ENCODE results near the gene DVL2.

The DVL2 gene

DNA sequence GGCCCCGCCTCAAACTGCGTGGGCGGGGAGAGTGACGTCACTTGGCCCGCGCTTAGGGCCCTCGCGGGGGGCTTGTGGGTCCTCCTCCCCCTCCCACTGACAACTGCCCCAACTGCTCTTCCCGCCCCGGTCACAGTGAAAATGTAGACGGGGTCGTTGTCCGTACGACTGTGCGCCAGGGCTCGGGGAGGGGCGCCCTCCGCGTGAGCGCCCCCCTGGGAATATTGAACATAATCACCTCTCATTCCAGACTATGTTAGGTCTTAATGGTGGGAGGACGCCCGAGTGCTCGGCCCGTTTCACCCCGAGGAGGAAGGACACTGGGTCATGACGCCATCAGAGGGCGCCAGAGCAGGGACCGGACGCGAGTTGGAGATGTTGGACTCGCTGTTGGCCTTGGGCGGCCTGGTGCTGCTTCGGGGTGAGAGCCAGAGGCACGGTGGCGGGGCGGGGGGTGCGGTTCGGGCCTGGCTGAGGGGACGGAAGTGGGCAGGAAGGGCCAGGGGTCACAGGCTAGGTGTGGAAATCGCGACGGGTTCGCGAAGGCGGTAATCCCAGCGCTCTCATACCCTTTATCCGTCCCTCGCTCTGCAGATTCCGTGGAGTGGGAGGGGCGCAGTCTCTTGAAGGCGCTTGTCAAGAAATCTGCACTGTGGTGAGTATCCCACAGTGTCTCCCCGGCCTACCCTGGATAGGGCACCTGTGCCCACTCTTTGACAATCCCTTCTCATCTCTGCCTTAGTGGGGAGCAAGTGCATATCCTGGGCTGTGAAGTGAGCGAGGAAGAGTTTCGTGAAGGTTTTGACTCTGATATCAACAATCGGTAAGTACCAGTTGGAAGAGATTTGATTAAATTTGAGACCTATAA lies 18.1 kb upstream of the DVL2 start, which contains the start of gene ELP5:
Gene ELP5 (plus strand): TSS at position 40 of the 868 bp plus-strand sequence. CDS start 336 bp downstream, at position 376.
- Histone ChIP-seq H2BK5ac (ENCODE audit: low read length) (peak within 1 kb of the TSS; percentile 70), H3K56ac (ENCODE audit: low read length) (peak within 1 kb of the TSS; percentile 96), H3K4me3 (ENCODE audit: low read length) (peak within 1 kb of the TSS; percentile 89), H3K4ac (ENCODE audit: low read depth, low read length) (peak within 1 kb of the TSS; percentile 98), H4K5ac (ENCODE audit: low read length) (no peak within 1 kb of the TSS), H3K4me2 (ENCODE audit: low read length) (peak within 1 kb of the TSS; percentile 81), H2AK5ac (ENCODE audit: low read length) (no peak within 1 kb of the TSS), H3K23ac (ENCODE audit: low read length) (peak within 1 kb of the TSS; percentile 89), H3K4me1 (ENCODE audit: control insufficient read depth, low read depth, low read length) (peaks cover 3% of the 10 kb centered on the region), H3K27me3 (ENCODE audit: insufficient read depth, low read length, poor library complexity) (no peaks in the 10 kb centered on the region), H3K9ac (ENCODE audit: low read length) (peak within 1 kb of the TSS; percentile 95), H3K18ac (ENCODE audit: low read length) (peak within 1 kb of the TSS; percentile 96), H2BK15ac (replicated peaks; ENCODE audit: low read depth) (no peak within 1 kb of the TSS), H2BK120ac (ENCODE audit: low read depth, low read length) (no peak within 1 kb of the TSS), H3K79me1 (ENCODE audit: low read length) (peaks cover 9% of the 10 kb centered on the region), H3K36me3 (ENCODE audit: control insufficient read depth, insufficient read depth, low read length) (peaks cover 2% of the 10 kb centered on the region), H3K27ac (ENCODE audit: low read depth, low read length) (peak within 1 kb of the TSS; percentile 100), H4K8ac (ENCODE audit: low read depth, low read length) (peak within 1 kb of the TSS; percentile 94), H3K79me2 (ENCODE audit: control insufficient read depth, insufficient read depth, low read length) (peaks cover 41% of the 10 kb centered on the region)
- DNase-seq = peak; percentile 98
- WGBS (ENCODE audit: extremely low coverage, insufficient coverage, low lambda C conversion rate) = no CpG with 5 or more reads among the region's 55 CpGs

- Histone ChIP-seq H3K79me2 (ENCODE audit: control insufficient read depth, insufficient read depth, low read length) (peaks cover 44% of the 10 kb centered on the region), H3K27me3 (ENCODE audit: insufficient read depth, low read length, poor library complexity) (no peaks in the 10 kb centered on the region), H2BK15ac (replicated peaks; ENCODE audit: low read depth) (no peak within 1 kb of the TSS), H4K5ac (ENCODE audit: low read length) (no peak within 1 kb of the TSS), H2BK120ac (ENCODE audit: low read depth, low read length) (no peak within 1 kb of the TSS), H3K4me2 (ENCODE audit: low read length) (peak within 1 kb of the TSS; percentile 81), H4K8ac (ENCODE audit: low read depth, low read length) (peak within 1 kb of the TSS; percentile 94), H3K79me1 (ENCODE audit: low read length) (peaks cover 10% of the 10 kb centered on the region), H2AK5ac (ENCODE audit: low read length) (no peak within 1 kb of the TSS), H3K36me3 (ENCODE audit: control insufficient read depth, insufficient read depth, low read length) (peaks cover 2% of the 10 kb centered on the region), H3K56ac (ENCODE audit: low read length) (peak within 1 kb of the TSS; percentile 96), H3K4me3 (ENCODE audit: low read length) (peak within 1 kb of the TSS; percentile 89), H3K23ac (ENCODE audit: low read length) (peak within 1 kb of the TSS; percentile 89), H3K9ac (ENCODE audit: low read length) (peak within 1 kb of the TSS; percentile 95), H3K4ac (ENCODE audit: low read depth, low read length) (peak within 1 kb of the TSS; percentile 98), H3K18ac (ENCODE audit: low read length) (peak within 1 kb of the TSS; percentile 96), H2BK5ac (ENCODE audit: low read length) (peak within 1 kb of the TSS; percentile 70), H3K27ac (ENCODE audit: low read depth, low read length) (peak within 1 kb of the TSS; percentile 100), H3K4me1 (ENCODE audit: control insufficient read depth, low read depth, low read length) (peaks cover 3% of the 10 kb centered on the region)
- DNase-seq = peak; percentile 100
- no CpG with 5 or more reads among the region's 41 CpGs for whole genome bisulfite sequencing (ENCODE audit: extremely low coverage, insufficient coverage, low lambda C conversion rate)
These were observed 17.4 kb upstream of the DVL2 start, which contains the start of gene CTDNEP1 for GRCh38 chr17:7251661-7252175. Gene CTDNEP1, minus strand, starts transcription at chr17:7251734. Its CDS starts 438 bp downstream, at chr17:7251296.

DNA sequence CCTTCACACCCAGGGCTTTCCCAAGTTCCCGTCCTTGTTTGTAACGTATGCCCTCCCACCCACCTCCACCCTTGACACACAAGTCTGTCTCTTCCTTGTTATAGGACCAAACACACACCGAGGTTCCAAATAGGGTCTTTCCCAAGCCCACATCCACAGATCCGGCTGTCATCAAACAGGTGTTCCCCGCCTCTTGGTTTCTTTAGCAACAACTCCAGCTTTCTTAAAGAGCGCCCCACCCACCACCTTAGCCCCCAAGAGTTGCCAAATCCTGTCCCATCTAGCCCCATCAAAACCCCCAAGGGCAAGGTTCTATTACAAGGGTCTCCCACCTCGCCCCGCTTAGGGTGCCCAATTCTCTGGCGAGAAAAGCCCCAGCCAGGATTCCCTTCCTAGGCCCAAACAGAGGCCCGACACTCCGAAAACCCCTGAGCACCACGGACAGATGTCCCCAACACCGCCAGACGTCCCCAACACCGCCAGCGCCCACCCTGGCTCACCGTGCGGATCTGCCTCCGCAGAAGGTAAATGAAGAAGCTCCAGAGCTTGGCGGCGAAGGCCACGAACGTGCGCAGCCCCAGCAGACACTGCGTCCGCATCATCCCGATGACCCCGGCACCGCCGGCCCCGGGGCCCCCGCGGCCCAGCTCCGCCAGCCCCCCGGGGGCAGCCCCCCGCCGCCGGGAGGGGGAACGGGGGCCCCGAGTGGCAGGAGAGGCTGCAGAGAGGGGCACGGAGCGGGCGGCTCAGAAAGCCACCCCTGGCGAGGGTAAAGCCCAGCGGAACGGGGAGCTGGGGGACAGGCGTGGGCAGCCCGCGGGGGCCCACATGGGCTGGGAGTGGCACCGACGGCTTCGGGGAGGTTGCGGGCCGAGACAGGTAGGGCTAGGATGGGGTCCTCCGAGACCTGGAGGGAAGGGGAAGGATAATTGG lies 16.6 kb upstream of the DVL2 start:
- Histone ChIP-seq H3K4me2 (ENCODE audit: low read length) (peak overlapping the region; percentile 81), H3K79me2 (ENCODE audit: control insufficient read depth, insufficient read depth, low read length) (peaks cover 44% of the 10 kb centered on the region), H3K56ac (ENCODE audit: low read length) (peak overlapping the region; percentile 96), H3K4me3 (ENCODE audit: low read length) (peak overlapping the region; percentile 89), H3K27ac (ENCODE audit: low read depth, low read length) (peak overlapping the region; percentile 100), H3K4ac (ENCODE audit: low read depth, low read length) (peak overlapping the region; percentile 98), H3K27me3 (ENCODE audit: insufficient read depth, low read length, poor library complexity) (no peaks in the 10 kb centered on the region), H2BK5ac (ENCODE audit: low read length) (peak overlapping the region; percentile 70), H3K18ac (ENCODE audit: low read length) (peak overlapping the region; percentile 96), H2AK5ac (ENCODE audit: low read length) (no peak overlapping the region), H4K8ac (ENCODE audit: low read depth, low read length) (peak overlapping the region; percentile 94), H4K5ac (ENCODE audit: low read length) (no peak overlapping the region), H3K9ac (ENCODE audit: low read length) (peak overlapping the region; percentile 95), H3K4me1 (ENCODE audit: control insufficient read depth, low read depth, low read length) (peaks cover 3% of the 10 kb centered on the region), H3K36me3 (ENCODE audit: control insufficient read depth, insufficient read depth, low read length) (peaks cover 2% of the 10 kb centered on the region), H3K23ac (ENCODE audit: low read length) (peak overlapping the region; percentile 89), H2BK15ac (replicated peaks; ENCODE audit: low read depth) (no peak overlapping the region), H2BK120ac (ENCODE audit: low read depth, low read length) (no peak overlapping the region), H3K79me1 (ENCODE audit: low read length) (peaks cover 10% of the 10 kb centered on the region)
- DNase-seq = peak; percentile 16
- WGBS (ENCODE audit: extremely low coverage, insufficient coverage, low lambda C conversion rate) = no CpG with 5 or more reads among the region's 55 CpGs

- no peak overlapping the region for H3K4me3 ChIP-seq (ENCODE audit: low read length)
- no CpG with 5 or more reads among the region's 7 CpGs for WGBS (ENCODE audit: extremely low coverage, insufficient coverage, low lambda C conversion rate)
- no peaks in the 10 kb centered on the region for H3K27me3 ChIP-seq (ENCODE audit: insufficient read depth, low read length, poor library complexity)
- H3K4me2 ChIP-seq (ENCODE audit: low read length) = peak overlapping the region; percentile 81
- H3K56ac ChIP-seq (ENCODE audit: low read length) = peak overlapping the region; percentile 96
- H3K36me3 ChIP-seq (ENCODE audit: control insufficient read depth, insufficient read depth, low read length) = peaks cover 3% of the 10 kb centered on the region
- H3K79me1 ChIP-seq (ENCODE audit: low read length) = peaks cover 10% of the 10 kb centered on the region
- H3K27ac ChIP-seq (ENCODE audit: low read depth, low read length) = no peak overlapping the region
- no peak overlapping the region for H2BK15ac ChIP-seq (replicated peaks; ENCODE audit: low read depth)
- no peak overlapping the region for H3K23ac ChIP-seq (ENCODE audit: low read length)
- no peak overlapping the region for H2AK5ac ChIP-seq (ENCODE audit: low read length)
- H4K8ac ChIP-seq (ENCODE audit: low read depth, low read length) = no peak overlapping the region
- no peak overlapping the region for H2BK5ac ChIP-seq (ENCODE audit: low read length)
- peaks cover 44% of the 10 kb centered on the region for H3K79me2 ChIP-seq (ENCODE audit: control insufficient read depth, insufficient read depth, low read length)
- no peak overlapping the region for H2BK120ac ChIP-seq (ENCODE audit: low read depth, low read length)
- H3K4me1 ChIP-seq (ENCODE audit: control insufficient read depth, low read depth, low read length) = peaks cover 3% of the 10 kb centered on the region
- H3K9ac ChIP-seq (ENCODE audit: low read length) = peak overlapping the region; percentile 95
- no peak overlapping the region for H3K18ac ChIP-seq (ENCODE audit: low read length)
- H4K5ac ChIP-seq (ENCODE audit: low read length) = no peak overlapping the region
- H3K4ac ChIP-seq (ENCODE audit: low read depth, low read length) = no peak overlapping the region
- DNase-seq = no peak
These were observed 15.5 kb upstream of the DVL2 start for GRCh38 chr17:7249830-7250229.

DNA sequence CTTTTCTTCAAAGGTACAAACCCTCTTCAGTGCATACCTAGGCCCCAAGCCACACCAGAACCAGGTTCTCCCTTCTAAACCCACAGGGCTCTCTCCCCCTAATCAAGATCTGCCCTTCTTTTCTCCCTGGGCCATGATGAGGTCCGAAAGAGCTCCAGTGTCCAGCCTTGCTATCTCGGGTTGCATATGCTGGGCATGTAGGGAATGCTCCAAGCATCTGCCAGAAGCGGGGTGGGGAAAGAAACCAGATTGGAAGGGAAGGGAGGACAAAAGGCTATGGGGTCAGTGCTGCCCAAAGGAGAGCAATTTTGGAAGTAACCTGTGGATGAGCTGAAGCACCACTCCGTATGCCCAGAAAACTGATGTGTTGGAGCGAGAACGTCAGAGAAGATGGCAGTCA lies 14.9 kb upstream of the DVL2 start:
- no peak overlapping the region for H2BK120ac ChIP-seq (ENCODE audit: low read depth, low read length)
- H3K36me3 ChIP-seq (ENCODE audit: control insufficient read depth, insufficient read depth, low read length) = peaks cover 2% of the 10 kb centered on the region
- WGBS (ENCODE audit: extremely low coverage, insufficient coverage, low lambda C conversion rate) = no CpG with 5 or more reads among the region's 6 CpGs
- no peak overlapping the region for H3K4ac ChIP-seq (ENCODE audit: low read depth, low read length)
- H3K9ac ChIP-seq (ENCODE audit: low read length) = peak overlapping the region; percentile 34
- H3K18ac ChIP-seq (ENCODE audit: low read length) = no peak overlapping the region
- peaks cover 8% of the 10 kb centered on the region for H3K79me1 ChIP-seq (ENCODE audit: low read length)
- H3K4me2 ChIP-seq (ENCODE audit: low read length) = no peak overlapping the region
- peak overlapping the region; percentile 56 for H3K56ac ChIP-seq (ENCODE audit: low read length)
- no peak overlapping the region for H3K27ac ChIP-seq (ENCODE audit: low read depth, low read length)
- DNase-seq = no peak
- no peak overlapping the region for H2AK5ac ChIP-seq (ENCODE audit: low read length)
- no peaks in the 10 kb centered on the region for H3K27me3 ChIP-seq (ENCODE audit: insufficient read depth, low read length, poor library complexity)
- H3K79me2 ChIP-seq (ENCODE audit: control insufficient read depth, insufficient read depth, low read length) = peaks cover 44% of the 10 kb centered on the region
- no peak overlapping the region for H4K5ac ChIP-seq (ENCODE audit: low read length)
- H2BK5ac ChIP-seq (ENCODE audit: low read length) = no peak overlapping the region
- peak overlapping the region; percentile 80 for H3K23ac ChIP-seq (ENCODE audit: low read length)
- H3K4me3 ChIP-seq (ENCODE audit: low read length) = no peak overlapping the region
- no peak overlapping the region for H4K8ac ChIP-seq (ENCODE audit: low read depth, low read length)
- H2BK15ac ChIP-seq (replicated peaks; ENCODE audit: low read depth) = no peak overlapping the region
- peaks cover 3% of the 10 kb centered on the region for H3K4me1 ChIP-seq (ENCODE audit: control insufficient read depth, low read depth, low read length)

Data from mesendoderm (in vitro differentiated cells).